Effector memory CD4-positive, alpha-beta T cell (primary cell): ENCODE data around the gene VANGL1.

Source experiments
- DNase-seq, 3 donors: peaks; one replicate each; pipeline ENCODE4 v3.0.0-alpha.2; 2020
- H3K27ac ChIP-seq: 2 replicates; pipeline ENCODE4 v1.7.0; 2013; ENCODE audit warnings: mild to moderate bottlenecking, low read length, moderate library complexity; ENCODE audit not compliant: insufficient read depth, poor library complexity, severe bottlenecking
- H3K27me3 ChIP-seq: replicated peaks from 2 replicates; pipeline ENCODE4 v1.7.0; 2013; ENCODE audit warnings: mild to moderate bottlenecking, low read length; ENCODE audit not compliant: insufficient read depth, control insufficient read depth, poor library complexity, severe bottlenecking
- H3K36me3 ChIP-seq: 2 replicates; pipeline ENCODE4 v1.7.0; 2013; ENCODE audit warnings: mild to moderate bottlenecking, low read length, moderate library complexity; ENCODE audit not compliant: control insufficient read depth, insufficient read depth
- H3K4me1 ChIP-seq: 2 replicates; pipeline ENCODE4 v1.7.0; 2013; ENCODE audit warnings: low read length, mild to moderate bottlenecking; ENCODE audit not compliant: control insufficient read depth, insufficient read depth, poor library complexity, severe bottlenecking
- H3K4me3 ChIP-seq: 2 replicates; pipeline ENCODE4 v1.7.0; 2013; ENCODE audit warnings: low read length, low read depth, mild to moderate bottlenecking; ENCODE audit not compliant: insufficient read depth, poor library complexity, severe bottlenecking
- H3K9me3 ChIP-seq: 2 replicates; pipeline ENCODE4 v1.7.0; 2013; ENCODE audit warnings: mild to moderate bottlenecking, low read length, moderate library complexity; ENCODE audit not compliant: control insufficient read depth
- total RNA-seq, 3 donors: gene quantifications; one replicate each; lab custom pipeline; 2026; lab: John Stamatoyannopoulos, UW

The VANGL1 gene
- 3.5 to 9.1 (median 3.5) reads per million in 3 donors for total RNA-seq

DNA sequence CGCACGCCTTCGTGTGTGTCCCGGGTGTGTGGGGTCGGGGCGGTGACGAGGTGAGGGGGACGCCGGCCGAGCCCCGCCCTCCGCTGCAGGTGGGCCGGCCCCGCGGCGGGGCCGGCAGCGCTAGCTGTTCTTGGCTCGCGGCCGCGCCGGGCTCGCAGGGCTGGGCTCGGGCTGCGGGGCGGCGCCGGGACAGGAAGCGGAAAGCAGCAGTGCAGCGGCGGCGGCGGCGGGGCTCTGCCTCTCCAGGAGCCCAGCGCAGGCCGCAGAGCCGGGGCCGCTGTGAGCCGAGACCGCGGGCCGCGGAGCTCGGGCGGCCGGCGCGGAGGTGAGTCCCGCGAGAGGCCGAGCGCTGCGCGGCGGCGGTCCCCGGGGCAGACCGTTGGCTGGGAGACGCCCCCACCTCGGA is at the start of gene VANGL1:
Gene VANGL1 (plus strand): TSS at position 209 of the 406 bp plus-strand sequence. CDS start 9,444 bp downstream, outside the sequence.
- no peaks in the 10 kb centered on the region for H3K4me1 ChIP-seq
- no peaks in the 10 kb centered on the region for H3K36me3 ChIP-seq
- no peaks in the 10 kb centered on the region for H3K9me3 ChIP-seq
- H3K27ac ChIP-seq, result no peak within 1 kb of the TSS
- DNase-seq, result peak in 1 of 3 donors; percentile 4
- H3K4me3 ChIP-seq, result peak within 1 kb of the TSS; percentile 70
- H3K27me3 ChIP-seq, result peaks cover 3% of the 10 kb centered on the region

DNA sequence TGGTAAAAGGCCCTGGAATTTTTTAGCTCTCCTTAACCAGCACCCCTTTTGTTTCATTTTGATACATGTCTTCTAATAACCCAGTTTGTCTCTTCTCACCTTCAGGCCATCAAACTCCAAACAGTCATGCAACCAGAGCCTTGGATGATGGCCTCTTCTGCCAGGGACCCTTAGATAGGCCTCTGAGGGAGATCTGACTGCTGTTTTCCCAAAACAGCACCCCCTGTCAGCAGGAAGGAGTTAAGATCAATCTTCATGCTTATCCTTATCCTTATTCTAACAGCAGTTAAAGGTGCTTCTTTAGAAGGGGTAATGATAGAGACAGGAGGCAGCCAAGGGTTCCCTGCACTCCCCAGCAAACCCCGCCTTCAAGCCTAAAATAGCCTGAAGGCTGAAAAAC is 49.5 kb upstream of the VANGL1 start:
- Histone ChIP-seq H3K27ac (no peak overlapping the region), H3K27me3 (no peaks in the 10 kb centered on the region), H3K4me3 (no peak overlapping the region), H3K9me3 (no peaks in the 10 kb centered on the region), H3K36me3 (no peaks in the 10 kb centered on the region), H3K4me1 (no peaks in the 10 kb centered on the region)
- no peak for DNase-seq

DNA sequence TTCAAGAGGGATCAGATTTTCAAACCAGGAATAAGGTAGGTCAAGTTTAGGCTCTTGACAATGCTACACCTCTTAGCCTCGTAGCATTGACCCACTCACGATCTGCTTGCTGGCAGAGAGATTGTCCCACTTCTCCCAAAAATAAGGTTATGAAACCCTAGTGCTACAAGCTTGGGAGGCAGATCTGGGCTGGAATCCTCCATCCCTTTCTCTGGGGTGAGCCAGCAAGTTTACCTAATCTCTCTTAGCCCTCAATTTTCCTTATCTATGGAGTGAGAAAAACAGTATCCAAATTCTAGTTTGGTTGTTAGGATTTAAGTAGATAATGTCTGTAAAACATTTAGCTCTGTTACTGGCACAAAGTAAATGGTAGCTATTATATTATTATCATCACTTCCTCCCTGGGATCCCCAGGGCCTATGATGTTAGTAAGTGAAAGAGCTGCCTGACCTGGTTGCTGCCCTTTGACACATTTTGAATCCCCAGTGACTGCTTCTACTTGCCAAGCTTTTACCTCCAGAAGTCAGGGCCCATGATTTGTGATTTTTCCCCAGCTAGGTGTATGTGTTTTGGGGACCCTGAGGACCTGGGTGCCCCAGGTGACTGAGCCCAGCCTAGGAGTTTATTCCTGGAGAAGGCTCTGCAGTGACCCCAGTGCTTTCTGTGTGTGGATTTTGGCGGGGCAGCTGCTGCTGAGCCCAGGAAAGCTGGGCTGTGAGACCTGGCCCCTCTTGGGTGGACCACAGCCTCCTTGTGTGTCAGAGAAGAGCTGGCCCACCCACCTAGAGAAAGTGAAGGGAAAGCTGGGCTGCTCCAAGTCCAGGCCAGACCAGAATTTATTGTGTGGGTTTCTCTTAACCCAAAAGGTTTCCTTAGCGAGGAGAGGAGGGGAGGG is 48.2 kb upstream of the VANGL1 start:
- no peaks in the 10 kb centered on the region for H3K27me3 ChIP-seq
- no peaks in the 10 kb centered on the region for H3K9me3 ChIP-seq
- no peak overlapping the region for H3K4me3 ChIP-seq
- H3K4me1 ChIP-seq, result no peaks in the 10 kb centered on the region
- H3K36me3 ChIP-seq, result no peaks in the 10 kb centered on the region
- no peak overlapping the region for H3K27ac ChIP-seq
- no peak for DNase-seq

DNA sequence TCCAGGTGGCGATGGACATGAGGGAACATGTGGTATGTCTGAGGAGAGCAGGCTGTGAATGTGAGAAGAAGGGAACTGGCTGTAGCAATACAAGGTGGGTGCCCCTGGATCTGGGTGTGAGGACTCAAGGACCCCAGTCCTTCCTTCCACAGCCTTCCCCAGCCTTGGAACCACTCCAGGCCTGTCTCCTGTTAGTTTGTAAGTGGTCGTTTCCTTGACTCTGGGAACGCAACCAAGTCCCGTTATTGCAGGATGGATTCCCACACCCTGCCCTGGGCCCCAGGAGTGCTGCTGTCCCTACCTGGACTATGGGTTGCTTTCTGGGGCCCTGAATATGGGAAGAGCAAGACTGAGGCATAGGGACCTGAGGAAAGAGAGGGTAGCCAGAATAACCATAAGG is 47.2 kb upstream of the VANGL1 start:
- Histone ChIP-seq H3K4me1 (no peaks in the 10 kb centered on the region), H3K4me3 (no peak overlapping the region), H3K27ac (no peak overlapping the region), H3K27me3 (no peaks in the 10 kb centered on the region), H3K9me3 (no peaks in the 10 kb centered on the region), H3K36me3 (no peaks in the 10 kb centered on the region)
- DNase-seq, result no peak

GRCh38 chr1:115595279-115596079 is 46.3 kb upstream of the VANGL1 start:
- Histone ChIP-seq H3K27ac (no peak overlapping the region), H3K9me3 (no peaks in the 10 kb centered on the region), H3K4me3 (no peak overlapping the region), H3K4me1 (no peaks in the 10 kb centered on the region), H3K36me3 (no peaks in the 10 kb centered on the region), H3K27me3 (no peaks in the 10 kb centered on the region)
- peak; percentile 3 to 22 (median 12) for DNase-seq

- H3K4me1 ChIP-seq, result no peaks in the 10 kb centered on the region
- H3K27me3 ChIP-seq, result no peaks in the 10 kb centered on the region
- H3K9me3 ChIP-seq, result no peaks in the 10 kb centered on the region
- H3K27ac ChIP-seq, result no peak overlapping the region
- DNase-seq, result no peak
- H3K4me3 ChIP-seq, result no peak overlapping the region
- H3K36me3 ChIP-seq, result no peaks in the 10 kb centered on the region
Observed at GRCh38 chr1:115596080-115596780, 45.5 kb upstream of the VANGL1 start.

DNA sequence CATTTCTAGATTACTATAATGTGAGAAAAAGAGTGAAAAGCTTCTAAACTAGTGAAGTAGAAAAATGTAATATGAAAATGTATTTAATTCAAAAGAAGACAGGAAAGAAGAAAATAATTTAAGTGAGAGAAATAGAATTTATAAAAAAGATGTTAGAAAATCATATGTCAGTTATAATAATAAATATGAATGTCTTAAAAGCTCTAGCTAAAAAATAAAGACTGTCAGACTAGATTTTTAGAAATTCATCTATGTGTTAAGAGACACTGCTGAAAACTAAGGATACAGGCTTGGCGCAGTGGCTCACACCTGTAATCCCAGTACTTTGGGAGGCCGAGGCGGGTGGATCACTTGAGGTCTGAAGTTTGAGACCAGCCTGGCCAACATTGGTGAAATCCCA is 37.3 kb upstream of the VANGL1 start:
- no peak overlapping the region for H3K4me3 ChIP-seq
- no peaks in the 10 kb centered on the region for H3K9me3 ChIP-seq
- no peak for DNase-seq
- no peaks in the 10 kb centered on the region for H3K27me3 ChIP-seq
- H3K36me3 ChIP-seq, result no peaks in the 10 kb centered on the region
- no peaks in the 10 kb centered on the region for H3K4me1 ChIP-seq
- no peak overlapping the region for H3K27ac ChIP-seq

GRCh38 chr1:115606305-115606704 is 35.5 kb upstream of the VANGL1 start:
- DNase-seq, result no peak
- Histone ChIP-seq H3K4me3 (no peak overlapping the region), H3K27ac (no peak overlapping the region), H3K36me3 (no peaks in the 10 kb centered on the region), H3K27me3 (no peaks in the 10 kb centered on the region), H3K9me3 (no peaks in the 10 kb centered on the region), H3K4me1 (no peaks in the 10 kb centered on the region)

- Histone ChIP-seq H3K27ac (no peak overlapping the region), H3K4me1 (no peaks in the 10 kb centered on the region), H3K36me3 (no peaks in the 10 kb centered on the region), H3K9me3 (no peaks in the 10 kb centered on the region), H3K4me3 (no peak overlapping the region), H3K27me3 (no peaks in the 10 kb centered on the region)
- DNase-seq, result no peak
Observed at GRCh38 chr1:115609021-115609420, 32.7 kb upstream of the VANGL1 start.
